OCI-LY7 (cell line): ENCODE measurements around the gene WDR47. TPM values are rescaled to one million over a fixed set of nuclear protein-coding genes. Genes with fewer than 3 reads are reported as not detected.

Source experiments
- BruUV-seq: library from RNA; stranded (reverse); fragments of 400-500 nt; replicated peaks from 2 replicates; lab custom pipeline; 2021; lab: Mats Ljungman, UMichigan
- CTCF ChIA-PET: fragments of 300-600 bp; sonication (Branson Sonifier 250); formaldehyde crosslinking; loops from one replicate; lab custom pipeline; 2022; ENCODE audit warnings: antibody characterized with exemption; ENCODE audit not compliant: unreplicated experiment; lab: Charles Lee
- POLR2A ChIA-PET: fragments of 300-600 bp; sonication (Branson Sonifier 250); formaldehyde crosslinking; loops from one replicate; lab custom pipeline; 2022; ENCODE audit warnings: antibody characterized with exemption; lab: Charles Lee
- DNase-seq: peaks from one replicate; pipeline ENCODE4 v3.0.0-alpha.2; 2015; ENCODE audit warnings: low spot score
- H2AFZ ChIP-seq: fragments of 200-600 bp; sonication (generic), shearing (Covaris generic); 2 replicates; pipeline ENCODE4 v1.6.1; 2014; ENCODE audit warnings: mild to moderate bottlenecking, antibody characterized with exemption, low read length, moderate library complexity
- H3K27ac ChIP-seq: fragments of 200-600 bp; sonication (generic); 2 replicates; pipeline ENCODE4 v1.5.1; 2014; ENCODE audit warnings: mixed run types, low read depth, mild to moderate bottlenecking, moderate library complexity, low read length, inconsistent platforms; ENCODE audit not compliant: poor library complexity, severe bottlenecking
- H3K36me3 ChIP-seq: fragments of 200-600 bp; sonication (generic); 2 replicates; pipeline ENCODE4 v1.6.1; 2014; ENCODE audit warnings: mild to moderate bottlenecking, antibody characterized with exemption, low read length, moderate library complexity, mixed read lengths; ENCODE audit not compliant: insufficient read depth
- H3K4me1 ChIP-seq: fragments of 200-600 bp; sonication (generic); 2 replicates; pipeline ENCODE4 v1.5.1; 2014; ENCODE audit warnings: mild to moderate bottlenecking, low read length; ENCODE audit not compliant: insufficient read depth, poor library complexity, severe bottlenecking
- H3K4me2 ChIP-seq: fragments of 200-600 bp; sonication (generic); 2 replicates; pipeline ENCODE4 v1.6.1; 2014; ENCODE audit warnings: mild to moderate bottlenecking, low read length
- H3K4me3 ChIP-seq: fragments of 200-600 bp; sonication (generic); 2 replicates; pipeline ENCODE4 v1.5.1; 2014; ENCODE audit warnings: mild to moderate bottlenecking, low read depth, low read length; ENCODE audit not compliant: poor library complexity, severe bottlenecking
- H3K79me2 ChIP-seq: fragments of 200-600 bp; sonication (generic); 2 replicates; pipeline ENCODE4 v1.6.1; 2016; ENCODE audit warnings: low read depth, mild to moderate bottlenecking, low read length, moderate library complexity, mixed read lengths; ENCODE audit not compliant: insufficient read depth
- H3K9me2 ChIP-seq: fragments of 200-600 bp; sonication (generic); 2 replicates; pipeline ENCODE4 v1.6.1; 2016; ENCODE audit warnings: mild to moderate bottlenecking, low read length, mixed read lengths; ENCODE audit not compliant: insufficient read depth
- H3K9me3 ChIP-seq: fragments of 200-600 bp; sonication (generic); 2 replicates; pipeline ENCODE4 v1.6.1; 2014; ENCODE audit warnings: mild to moderate bottlenecking, mixed run types, low read length, mixed read lengths
- H4K20me1 ChIP-seq: fragments of 200-600 bp; sonication (generic); 2 replicates; pipeline ENCODE4 v1.6.1; 2014; ENCODE audit warnings: mild to moderate bottlenecking, antibody characterized with exemption, low read length, moderate library complexity, mixed read lengths; ENCODE audit not compliant: insufficient read depth
- CTCF ChIP-seq: fragments of 200-600 bp; sonication (generic); conservative IDR thresholded peaks from 2 replicates; pipeline ENCODE4 v1.5.1; 2014; ENCODE audit warnings: mild to moderate bottlenecking, antibody characterized with exemption, low read length, moderate library complexity, mixed read lengths
- EZH2phosphoT487 ChIP-seq: fragments of 200-600 bp; sonication (generic); IDR thresholded peaks from 2 replicates; pipeline ENCODE4 v1.6.1; 2018; ENCODE audit warnings: low read depth, borderline replicate concordance, mild to moderate bottlenecking, mixed run types, antibody characterized with exemption, low read length, moderate library complexity, mixed read lengths
- intact Hi-C: fragments of 100-400 bp; cut with micrococcal nuclease; formaldehyde crosslinking; loops from one replicate; pipeline ENCODE4 v1.10.0; 2022; ENCODE audit not compliant: unreplicated experiment
- total RNA-seq, 2 experiments: library from RNA; depleted of rRNA in 1 of 2; stranded (reverse); fragments of >200 nt in 1 of 2; shearing (Covaris generic) in 1 of 2; gene quantifications; 2 replicates each; pipeline ENCODE4 v1.2.3, GENCODE V29; 2014 to 2022

Gene WDR47
- total RNA-seq, 2 experiments from 2014 or later: 11.0 to 12.0 TPM

DNA sequence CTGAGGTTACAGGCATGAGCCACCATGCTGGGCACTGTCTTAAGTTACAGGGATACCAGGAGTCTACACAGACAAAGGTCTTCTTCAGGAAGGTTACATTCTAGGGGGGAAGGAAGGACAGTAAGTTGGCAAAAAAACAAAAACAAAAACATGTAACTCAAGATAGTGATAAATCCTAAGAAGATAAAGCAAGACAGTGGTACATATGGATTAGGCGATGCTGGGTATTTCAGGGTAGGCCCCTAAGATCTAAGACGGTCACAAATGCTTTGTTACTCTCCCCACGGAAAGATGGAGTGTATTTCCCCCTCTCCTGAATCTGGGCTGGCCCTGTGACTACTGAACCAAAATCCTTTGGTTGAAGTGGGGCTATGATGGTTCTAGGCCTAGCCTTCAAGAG, 86.8 kb downstream of the WDR47 start:
- no peak overlapping the region for H3K4me2 ChIP-seq
- CTCF ChIA-PET: no interaction called here
- no peak for TF ChIP-seq EZH2phosphoT487
- TF ChIP-seq CTCF: no peak
- no peak overlapping the region for H3K4me3 ChIP-seq
- no peak overlapping the region for H3K27ac ChIP-seq
- H3K9me2 ChIP-seq: no peaks in the 10 kb centered on the region
- H4K20me1 ChIP-seq: no peaks in the 10 kb centered on the region
- BruUV-seq: no TSS peak
- H2AFZ ChIP-seq: no peak overlapping the region
- intact Hi-C loops: no loop called here
- H3K79me2 ChIP-seq: no peaks in the 10 kb centered on the region
- POLR2A ChIA-PET: interaction anchor here (0.7 kb wide), 1 partner anchor 51 kb away, joined by 3 read pairs; no protein-coding TSS in a partner anchor
- no peak for DNase-seq
- no peaks in the 10 kb centered on the region for H3K4me1 ChIP-seq
- H3K9me3 ChIP-seq: no peaks in the 10 kb centered on the region
- peaks cover 13% of the 10 kb centered on the region; the same call in 1 of the 2 replicates for H3K36me3 ChIP-seq

DNA sequence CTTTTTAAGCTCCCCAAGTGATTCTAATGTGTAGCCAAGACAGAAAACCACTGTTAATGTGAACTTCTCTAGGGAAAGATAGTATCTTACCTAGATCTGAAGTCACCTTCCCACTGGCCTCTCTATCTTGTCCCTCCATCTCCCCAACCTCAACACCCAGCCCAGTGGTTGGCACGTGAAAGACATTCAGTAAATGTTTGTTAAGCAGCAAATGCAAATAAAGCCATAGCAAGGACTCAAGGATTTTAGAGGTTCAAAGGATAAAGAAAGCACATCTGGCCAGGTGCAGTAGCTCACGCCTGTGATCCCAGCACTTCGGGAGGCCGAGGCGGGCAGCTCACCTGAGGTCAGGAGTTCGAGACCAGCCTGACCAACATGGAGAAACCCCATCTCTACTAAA, 88.5 kb downstream of the WDR47 start:
- Histone ChIP-seq H2AFZ (no peak overlapping the region), H3K9me2 (no peaks in the 10 kb centered on the region), H3K4me3 (no peak overlapping the region), H3K27ac (no peak overlapping the region), H3K79me2 (no peaks in the 10 kb centered on the region), H3K9me3 (no peaks in the 10 kb centered on the region), H3K4me1 (no peaks in the 10 kb centered on the region), H4K20me1 (no peaks in the 10 kb centered on the region), H3K4me2 (no peak overlapping the region), H3K36me3 (peaks cover 13% of the 10 kb centered on the region; the same call in 1 of the 2 replicates)
- BruUV-seq: no TSS peak
- no peak for DNase-seq
- intact Hi-C loops: no loop called here
- POLR2A ChIA-PET: interaction anchor here (0.6 to 2.9 kb wide), 3 partner anchors 9 to 259 kb away, joined by 3 to 19 read pairs (median 4); partner anchors contain the start of gene CLCC1
- TF ChIP-seq CTCF: no peak
- TF ChIP-seq EZH2phosphoT487: no peak
- CTCF ChIA-PET: no interaction called here

GRCh38 chr1:108951242-108951641, 90.7 kb downstream of the WDR47 start:
- POLR2A ChIA-PET: interaction anchor here (0.6 to 2.9 kb wide), 4 partner anchors 11 to 139 kb away, joined by 3 to 19 read pairs (median 4); partner anchors contain the start of genes CLCC1 and TMEM167B
- TF ChIP-seq CTCF (no peak), EZH2phosphoT487 (no peak)
- CTCF ChIA-PET: no interaction called here
- Histone ChIP-seq H3K9me3 (no peaks in the 10 kb centered on the region), H3K9me2 (no peaks in the 10 kb centered on the region), H3K4me1 (no peaks in the 10 kb centered on the region), H3K4me3 (no peak overlapping the region), H3K27ac (no peak overlapping the region), H3K4me2 (no peak overlapping the region), H3K36me3 (peaks cover 22% of the 10 kb centered on the region; the same call in 1 of the 2 replicates), H4K20me1 (no peaks in the 10 kb centered on the region), H2AFZ (no peak overlapping the region), H3K79me2 (no peaks in the 10 kb centered on the region)
- intact Hi-C loops: no loop called here
- DNase-seq: no peak
- no TSS peak for BruUV-seq
